Right atrium auricular region (tissue), 2 donors: ENCODE data around the gene UNC5B. TPM values are rescaled to one million over a fixed set of nuclear protein-coding genes. Genes with fewer than 3 reads are reported as not detected.
"Not testable (repeated sequence)": the region's sequence is repeated elsewhere in the genome, so short reads cannot be mapped to it uniquely, and the experiment has no call there.

Experiments used
- DNase-seq: peaks from one replicate; pipeline ENCODE4 v3.0.0-alpha.2; 2019; ENCODE audit warnings: low spot score
- H3K27ac ChIP-seq, 2 donors: fragments of 200-600 bp; sonication (generic); 1 replicate in 1 of 2; 2 replicates in 1 of 2; pipeline ENCODE4 v1.5.1; 2016 to 2019
- H3K27me3 ChIP-seq, 2 donors: fragments of 200-600 bp; sonication (generic); one replicate each; pipeline versions ENCODE4 v1.5.1 to v1.6.0; 2017 to 2019
- H3K36me3 ChIP-seq: fragments of 200-600 bp; sonication (generic); one replicate; pipeline ENCODE4 v1.5.1; 2016
- H3K4me1 ChIP-seq, 2 donors: fragments of 200-600 bp; sonication (generic); one replicate each; pipeline versions ENCODE4 v1.5.1 to v1.6.0; 2017 to 2019
- H3K4me3 ChIP-seq, 2 donors: fragments of 200-600 bp; sonication (generic); 1 replicate in 1 of 2; 2 replicates in 1 of 2; pipeline ENCODE4 v1.5.1; 2017 to 2019; ENCODE audit warnings: mild to moderate bottlenecking in 1 of 2, moderate library complexity in 1 of 2
- H3K9me3 ChIP-seq, 2 donors: fragments of 200-600 bp; sonication (generic); one replicate each; pipeline ENCODE4 v1.5.1; 2019
- total RNA-seq, 2 donors: library from RNA; depleted of rRNA; stranded (reverse); fragments of >200 nt; gene quantifications; one replicate each; pipeline ENCODE4 v1.1.0, GENCODE V29; 2016
- TF ChIP-seq, protein P1 (sequence below), 2 donors: fragments of 200-600 bp; sonication (generic); IDR thresholded peaks; one replicate each; pipeline ENCODE4 v1.5.1; 2019; ENCODE audit warnings: antibody characterized with exemption in 2 of 2

UNC5B gene
- total RNA-seq, 2 donors from 2014 or later, result 10.9 to 29.2 TPM

GRCh38 chr10:71294091-71294561, 81.8 kb downstream of the UNC5B start:
- no peak for DNase-seq
- Histone ChIP-seq H3K4me3 (no peak overlapping the region), H3K9me3 (no peaks in the 10 kb centered on the region), H3K27me3 (no peaks in the 10 kb centered on the region), H3K27ac (no peak overlapping the region), H3K36me3 (peaks cover 64% of the 10 kb centered on the region), H3K4me1 (no peaks in the 10 kb centered on the region)
- TF ChIP-seq, protein P1, sequence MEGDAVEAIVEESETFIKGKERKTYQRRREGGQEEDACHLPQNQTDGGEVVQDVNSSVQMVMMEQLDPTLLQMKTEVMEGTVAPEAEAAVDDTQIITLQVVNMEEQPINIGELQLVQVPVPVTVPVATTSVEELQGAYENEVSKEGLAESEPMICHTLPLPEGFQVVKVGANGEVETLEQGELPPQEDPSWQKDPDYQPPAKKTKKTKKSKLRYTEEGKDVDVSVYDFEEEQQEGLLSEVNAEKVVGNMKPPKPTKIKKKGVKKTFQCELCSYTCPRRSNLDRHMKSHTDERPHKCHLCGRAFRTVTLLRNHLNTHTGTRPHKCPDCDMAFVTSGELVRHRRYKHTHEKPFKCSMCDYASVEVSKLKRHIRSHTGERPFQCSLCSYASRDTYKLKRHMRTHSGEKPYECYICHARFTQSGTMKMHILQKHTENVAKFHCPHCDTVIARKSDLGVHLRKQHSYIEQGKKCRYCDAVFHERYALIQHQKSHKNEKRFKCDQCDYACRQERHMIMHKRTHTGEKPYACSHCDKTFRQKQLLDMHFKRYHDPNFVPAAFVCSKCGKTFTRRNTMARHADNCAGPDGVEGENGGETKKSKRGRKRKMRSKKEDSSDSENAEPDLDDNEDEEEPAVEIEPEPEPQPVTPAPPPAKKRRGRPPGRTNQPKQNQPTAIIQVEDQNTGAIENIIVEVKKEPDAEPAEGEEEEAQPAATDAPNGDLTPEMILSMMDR (IDR thresholded peaks at IDR 0.05), result no peak

DNA sequence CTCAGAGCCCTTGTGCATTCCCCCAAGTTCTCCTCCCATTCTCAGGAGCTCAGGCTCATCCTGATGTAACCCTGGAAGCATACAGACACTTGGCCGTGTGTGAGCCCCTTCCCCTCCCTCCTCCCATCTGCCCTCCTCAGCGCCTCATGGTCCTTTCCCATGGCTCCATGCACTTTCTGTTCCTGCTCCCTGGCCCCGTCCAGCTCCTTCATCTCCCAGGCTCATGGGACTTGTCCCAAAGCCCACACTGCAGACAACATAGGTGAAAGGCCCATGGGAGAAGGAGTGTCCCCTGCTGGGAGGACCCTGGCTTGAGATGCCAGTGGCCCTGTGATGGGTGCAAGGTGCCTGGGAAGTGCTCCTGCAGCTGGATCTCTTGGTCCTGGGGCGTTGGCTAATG, 82.5 kb downstream of the UNC5B start:
- H3K4me3 ChIP-seq, result no peak overlapping the region
- no peaks in the 10 kb centered on the region for H3K27me3 ChIP-seq
- TF ChIP-seq, protein P1 (IDR thresholded peaks at IDR 0.05), result no peak
- no peaks in the 10 kb centered on the region for H3K4me1 ChIP-seq
- no peaks in the 10 kb centered on the region for H3K9me3 ChIP-seq
- H3K27ac ChIP-seq, result no peak overlapping the region
- H3K36me3 ChIP-seq, result peaks cover 65% of the 10 kb centered on the region
- DNase-seq, result no peak

- TF ChIP-seq, protein P1 (IDR thresholded peaks at IDR 0.05), result no peak
- H3K4me1 ChIP-seq, result no peaks in the 10 kb centered on the region
- H3K9me3 ChIP-seq, result no peaks in the 10 kb centered on the region
- H3K27ac ChIP-seq, result no peak overlapping the region
- no peaks in the 10 kb centered on the region for H3K27me3 ChIP-seq
- no peak for DNase-seq
- peaks cover 65% of the 10 kb centered on the region for H3K36me3 ChIP-seq
- no peak overlapping the region for H3K4me3 ChIP-seq
Measured at GRCh38 chr10:71295641-71296040, 83.3 kb downstream of the UNC5B start.

- H3K36me3 ChIP-seq, result peaks cover 65% of the 10 kb centered on the region
Measured at GRCh38 chr10:71296086-71296485, 83.7 kb downstream of the UNC5B start.

DNA sequence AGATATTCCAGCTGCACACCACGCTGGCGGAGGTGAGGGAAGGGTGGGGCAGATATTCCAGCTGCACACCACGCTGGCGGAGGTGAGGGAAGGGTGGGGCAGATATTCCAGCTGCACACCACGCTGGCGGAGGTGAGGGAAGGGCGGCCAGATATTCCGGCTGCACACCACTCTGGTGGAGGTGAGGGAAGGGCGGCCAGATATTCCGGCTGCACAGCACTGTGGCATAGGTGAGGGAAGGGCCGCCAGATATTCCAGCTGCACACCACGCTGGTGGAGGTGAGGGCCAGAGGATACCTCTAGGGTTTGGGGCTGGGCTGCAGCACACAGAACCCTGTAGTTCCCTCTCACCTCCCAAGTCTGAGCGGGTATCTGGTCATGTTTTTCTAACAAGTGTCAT, 84.4 kb downstream of the UNC5B start:
- H3K4me1 ChIP-seq, DNase-seq: not testable (repeated sequence)
- peaks cover 57% of the 10 kb centered on the region for H3K36me3 ChIP-seq

More at GRCh38 chr10:71296086-71296485, 83.7 kb downstream of the UNC5B start:
- H3K27me3 ChIP-seq, result no peaks in the 10 kb centered on the region
- H3K9me3 ChIP-seq, result no peaks in the 10 kb centered on the region
- H3K4me3 ChIP-seq, result no peak overlapping the region
- no peak for DNase-seq
- TF ChIP-seq, protein P1 (IDR thresholded peaks at IDR 0.05), result no peak
- H3K27ac ChIP-seq, result no peak overlapping the region
- no peaks in the 10 kb centered on the region for H3K4me1 ChIP-seq

GRCh38 chr10:71297343-71297742, 85.0 kb downstream of the UNC5B start:
- DNase-seq, result no peak
- no peak overlapping the region for H3K27ac ChIP-seq
- no peaks in the 10 kb centered on the region for H3K9me3 ChIP-seq
- H3K36me3 ChIP-seq, result peaks cover 52% of the 10 kb centered on the region
- no peak overlapping the region for H3K4me3 ChIP-seq
- H3K27me3 ChIP-seq, result no peaks in the 10 kb centered on the region
- TF ChIP-seq, protein P1 (IDR thresholded peaks at IDR 0.05), result no peak
- no peaks in the 10 kb centered on the region for H3K4me1 ChIP-seq

More for the DNA sequence above, 84.4 kb downstream of the UNC5B start:
- H3K9me3 ChIP-seq, H3K4me3 ChIP-seq, H3K27ac ChIP-seq, H3K27me3 ChIP-seq: not testable (repeated sequence)
